AG04450 (cell line): ENCODE data around the gene SIRPG. TPM values are rescaled to one million over a fixed set of nuclear protein-coding genes. Genes with fewer than 3 reads are reported as not detected.
"Not testable (repeated sequence)": the region's sequence is repeated elsewhere in the genome, so short reads cannot be mapped to it uniquely, and the experiment has no call there.

Experiments
- CTCF ChIA-PET: fragments of 300-600, 350-600 bp; formaldehyde crosslinking; extraction: SDS; loops from one replicate; lab custom pipeline; 2022; ENCODE audit warnings: antibody characterized with exemption, inconsistent platforms; lab: Charles Lee
- POLR2A ChIA-PET: fragments of 350-600 bp; formaldehyde crosslinking; extraction: SDS; loops from one replicate; lab custom pipeline; 2021; ENCODE audit warnings: antibody characterized with exemption, inconsistent platforms; lab: Yijun Ruan, JAX
- DNase-seq: peaks from one replicate; pipeline ENCODE4 v3.0.0-alpha.2; 2011; ENCODE audit warnings: low read depth, low spot score
- H3K27ac ChIP-seq: one replicate; pipeline ENCODE4 v1.5.1; 2012; ENCODE audit warnings: low read depth, low read length, control low read depth
- H3K27me3 ChIP-seq: one replicate; pipeline ENCODE4 v1.6.0; 2012; ENCODE audit warnings: low read length; ENCODE audit not compliant: control insufficient read depth, insufficient read depth
- H3K4me3 ChIP-seq: 2 replicates; pipeline ENCODE4 v1.5.1; 2011; ENCODE audit warnings: mild to moderate bottlenecking, low read depth, low read length, control low read depth
- H3K9me3 ChIP-seq: 2 replicates; pipeline ENCODE4 v1.5.1; 2012; ENCODE audit warnings: low read length; ENCODE audit not compliant: control insufficient read depth, insufficient read depth
- CTCF ChIP-seq: IDR thresholded peaks from 2 replicates; pipeline ENCODE4 v1.5.1; 2011; ENCODE audit warnings: low read depth, low read length, control low read depth, inconsistent platforms
- polyA plus RNA-seq: library from polyadenylated mRNA; depleted of rRNA; stranded (reverse); fragments of >200 nt; gene quantifications from 2 replicates; pipeline ENCODE4 v1.2.3, GENCODE V29; 2011

SIRPG gene
- polyA plus RNA-seq, 1 experiment: not detected

- POLR2A ChIA-PET: no interaction called here
- H3K27me3 ChIP-seq: no peaks in the 10 kb centered on the region
- no peaks in the 10 kb centered on the region for H3K9me3 ChIP-seq
- DNase-seq: no peak
- CTCF ChIA-PET: no interaction called here
- no peak for TF ChIP-seq CTCF
- H3K4me3 ChIP-seq: no peak within 1 kb of the TSS
- H3K27ac ChIP-seq: no peak within 1 kb of the TSS
These were observed 37.6 kb downstream of the SIRPG start, which contains the start of gene SIRPB1 for GRCh38 chr20:1619861-1620444. Gene SIRPB1 (minus strand): TSS chr20:1620009. CDS start chr20:1619944, 65 bp downstream.

GRCh38 chr20:1618954-1619540 lies 38.5 kb downstream of the SIRPG start:
- Histone ChIP-seq H3K27me3 (no peaks in the 10 kb centered on the region), H3K4me3 (no peak overlapping the region), H3K9me3 (no peaks in the 10 kb centered on the region), H3K27ac (no peak overlapping the region)
- TF ChIP-seq CTCF: no peak
- ChIA-PET CTCF (no interaction called here), POLR2A (no interaction called here)
- DNase-seq: no peak

GRCh38 chr20:1618479-1618878 lies 39.1 kb downstream of the SIRPG start:
- Histone ChIP-seq H3K4me3 (no peak overlapping the region), H3K9me3 (no peaks in the 10 kb centered on the region), H3K27me3 (no peaks in the 10 kb centered on the region), H3K27ac (no peak overlapping the region)
- CTCF ChIA-PET: no interaction called here
- TF ChIP-seq CTCF: no peak
- no peak for DNase-seq
- POLR2A ChIA-PET: no interaction called here

- no peak overlapping the region for H3K27ac ChIP-seq
- DNase-seq: no peak
- no peak overlapping the region for H3K4me3 ChIP-seq
- no peaks in the 10 kb centered on the region for H3K9me3 ChIP-seq
- ChIA-PET POLR2A (no interaction called here), CTCF (no interaction called here)
- H3K27me3 ChIP-seq: no peaks in the 10 kb centered on the region
- no peak for TF ChIP-seq CTCF
These were observed 40.6 kb downstream of the SIRPG start for GRCh38 chr20:1616858-1617434.

- POLR2A ChIA-PET, H3K4me3 ChIP-seq: not testable (repeated sequence)
These were observed 47.2 kb downstream of the SIRPG start for GRCh38 chr20:1610404-1610803.

GRCh38 chr20:1608678-1609347 lies 48.8 kb downstream of the SIRPG start:
- CTCF ChIA-PET, H3K27ac ChIP-seq, H3K9me3 ChIP-seq, H3K27me3 ChIP-seq, H3K4me3 ChIP-seq, POLR2A ChIA-PET, DNase-seq: not testable (repeated sequence)

More at GRCh38 chr20:1610404-1610803, 47.2 kb downstream of the SIRPG start:
- H3K9me3 ChIP-seq, H3K27ac ChIP-seq, H3K27me3 ChIP-seq, CTCF ChIA-PET, DNase-seq: not testable (repeated sequence)
